NB4 (cell line): ENCODE results near the gene PSKH1.
A peak's percentile ranks its signal among the peaks of the same experiment; 100 is the strongest.

Experiments used
- CTCF ChIP-seq: IDR thresholded peaks from one replicate; pipeline ENCODE4 v1.5.1; 2012; ENCODE audit warnings: low read depth, low read length
- POLR2A ChIP-seq: IDR thresholded peaks from 2 replicates; pipeline ENCODE4 v1.6.1; 2011; ENCODE audit warnings: mild to moderate bottlenecking; ENCODE audit not compliant: insufficient read length; ENCODE audit errors: extremely low read depth
- TF ChIP-seq, protein P1 (sequence below): IDR thresholded peaks from 2 replicates; pipeline ENCODE4 v1.6.1; 2011; ENCODE audit warnings: low read depth, low read length

DNA sequence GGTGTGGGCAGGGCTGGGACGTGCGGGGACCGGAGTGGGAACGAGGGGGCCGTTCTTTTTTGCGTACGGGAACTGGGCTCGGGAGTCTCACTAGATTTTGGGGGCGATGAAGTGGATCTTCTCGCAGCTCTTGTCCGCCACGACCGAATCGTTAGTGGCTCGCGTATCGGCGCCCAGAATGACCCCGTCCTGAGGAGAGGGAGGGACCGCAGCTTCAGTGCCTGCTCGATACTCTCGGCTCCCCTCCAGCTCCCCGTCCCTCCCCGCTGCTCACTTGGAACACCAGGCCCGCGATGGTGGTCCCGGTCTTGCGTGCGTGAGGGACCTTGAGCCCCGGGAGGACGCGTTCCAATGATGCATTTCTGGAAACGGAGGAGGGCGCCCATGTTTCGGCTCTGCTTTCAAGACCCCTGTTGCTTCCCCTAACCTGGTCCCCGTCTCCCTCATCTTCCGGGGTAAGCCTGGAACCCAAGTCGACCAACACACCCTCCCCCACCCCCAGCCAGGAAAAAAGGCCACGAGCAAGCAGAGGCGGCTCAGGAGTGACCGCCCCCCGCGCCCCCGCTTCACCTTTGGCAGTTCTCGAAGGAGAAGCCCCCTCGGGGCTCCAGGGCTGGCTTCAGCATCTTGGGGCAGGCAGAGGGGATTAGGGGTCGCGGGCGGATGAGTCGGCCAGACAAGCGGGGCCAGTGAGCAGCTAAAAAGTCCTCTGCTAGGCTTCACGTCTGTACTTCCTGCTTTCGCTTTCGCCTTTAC, 43.2 kb downstream of the PSKH1 start, which contains the start of gene PSMB10:
- TF ChIP-seq CTCF (no peak), POLR2A (peak; percentile 48)
- TF ChIP-seq, protein P1, sequence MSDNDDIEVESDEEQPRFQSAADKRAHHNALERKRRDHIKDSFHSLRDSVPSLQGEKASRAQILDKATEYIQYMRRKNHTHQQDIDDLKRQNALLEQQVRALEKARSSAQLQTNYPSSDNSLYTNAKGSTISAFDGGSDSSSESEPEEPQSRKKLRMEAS, result peak; percentile 19; the same call in 1 of the 2 replicates
